Measurements from ENCODE around the gene DAAM2. TPM values are rescaled to one million over a fixed set of nuclear protein-coding genes. Genes with fewer than 3 reads are reported as not detected.

DAAM2 gene
- total and polyA plus RNA-seq, 9 of the 15 experiments (the other 6 are each of a cell fraction or from before 2014, with no cell fraction given) = 0.01 to 0.07 TPM; not detected in 7

- TF ChIP-seq TAF9B (IDR thresholded peaks at IDR 0.05; ENCODE audit: partially characterized antibody) (no peak), CC2D1A (IDR thresholded peaks at IDR 0.05) (no peak), ESRRA (IDR thresholded peaks at IDR 0.05; ENCODE audit: borderline replicate concordance, low read depth) (no peak), NFE2L1 (tag; IDR thresholded peaks at IDR 0.05; ENCODE audit: borderline replicate concordance, low read depth) (no peak), E2F3 (CRISPR knock-in tag; IDR thresholded peaks at IDR 0.05) (no peak), XRCC3 (IDR thresholded peaks at IDR 0.05) (no peak), FOS (IDR thresholded peaks at IDR 0.05; ENCODE audit: extremely low read depth, insufficient read length) (no peak), ZNF766 (CRISPR knock-in tag; conservative IDR thresholded peaks at IDR 0.05) (peak; percentile 32; the same call in 1 of the 2 replicates), JUND (IDR thresholded peaks at IDR 0.05; ENCODE audit: borderline replicate concordance, low read depth, low read length) (no peak), JUND (tag; IDR thresholded peaks at IDR 0.05; ENCODE audit: borderline replicate concordance, low read depth, low read length) (no peak), REST (IDR thresholded peaks at IDR 0.05; ENCODE audit: borderline replicate concordance) (no peak), REST (CRISPR knock-in tag; IDR thresholded peaks at IDR 0.05; ENCODE audit: low read depth) (no peak), ZSCAN29 (IDR thresholded peaks at IDR 0.05) (no peak), NCOR1 (IDR thresholded peaks at IDR 0.05) (peak; percentile 55; the same call in 1 of the 2 replicates), ZNF583 (CRISPR knock-in tag; IDR thresholded peaks at IDR 0.05) (no peak), MYBL2 (IDR thresholded peaks at IDR 0.05; ENCODE audit: low read depth) (no peak), MYBL2 (CRISPR knock-in tag; IDR thresholded peaks at IDR 0.05; ENCODE audit: borderline replicate concordance) (no peak), CEBPB (tag; IDR thresholded peaks at IDR 0.05) (peak; percentile 97)
- TF ChIP-seq, protein P1, sequence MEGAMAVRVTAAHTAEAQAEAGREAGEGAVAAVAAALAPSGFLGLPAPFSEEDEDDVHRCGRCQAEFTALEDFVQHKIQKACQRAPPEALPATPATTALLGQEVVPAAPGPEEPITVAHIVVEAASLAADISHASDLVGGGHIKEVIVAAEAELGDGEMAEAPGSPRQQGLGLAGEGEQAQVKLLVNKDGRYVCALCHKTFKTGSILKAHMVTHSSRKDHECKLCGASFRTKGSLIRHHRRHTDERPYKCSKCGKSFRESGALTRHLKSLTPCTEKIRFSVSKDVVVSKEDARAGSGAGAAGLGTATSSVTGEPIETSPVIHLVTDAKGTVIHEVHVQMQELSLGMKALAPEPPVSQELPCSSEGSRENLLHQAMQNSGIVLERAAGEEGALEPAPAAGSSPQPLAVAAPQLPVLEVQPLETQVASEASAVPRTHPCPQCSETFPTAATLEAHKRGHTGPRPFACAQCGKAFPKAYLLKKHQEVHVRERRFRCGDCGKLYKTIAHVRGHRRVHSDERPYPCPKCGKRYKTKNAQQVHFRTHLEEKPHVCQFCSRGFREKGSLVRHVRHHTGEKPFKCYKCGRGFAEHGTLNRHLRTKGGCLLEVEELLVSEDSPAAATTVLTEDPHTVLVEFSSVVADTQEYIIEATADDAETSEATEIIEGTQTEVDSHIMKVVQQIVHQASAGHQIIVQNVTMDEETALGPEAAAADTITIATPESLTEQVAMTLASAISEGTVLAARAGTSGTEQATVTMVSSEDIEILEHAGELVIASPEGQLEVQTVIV (CRISPR knock-in tag; IDR thresholded peaks at IDR 0.05; ENCODE audit: borderline replicate concordance) = no peak
Measured at GRCh38 chr6:39948199-39948791, 156.1 kb downstream of the DAAM2 start (continued).
